ENCODE measurements around the gene CDKN1B.

DNA sequence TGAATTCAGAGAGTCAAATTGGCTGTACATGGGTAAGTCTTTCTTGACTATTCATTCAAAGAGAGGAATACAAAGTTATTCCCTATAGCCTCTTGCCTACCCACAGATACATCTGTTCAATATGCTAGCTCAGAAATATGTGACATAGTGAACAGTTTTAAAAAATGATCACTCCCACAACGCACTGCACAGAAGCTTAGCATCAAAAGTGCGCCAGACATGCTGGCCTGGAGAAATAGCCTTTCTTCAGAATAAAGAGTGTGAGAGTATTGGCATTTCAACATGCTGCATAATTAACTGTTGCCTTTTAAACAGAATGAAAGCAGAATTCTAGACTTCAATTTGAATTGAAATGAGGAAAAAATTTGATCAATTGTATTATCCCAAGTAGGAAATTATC lies 48.1 kb upstream of the CDKN1B start:
- TF ChIP-seq, protein P1, sequence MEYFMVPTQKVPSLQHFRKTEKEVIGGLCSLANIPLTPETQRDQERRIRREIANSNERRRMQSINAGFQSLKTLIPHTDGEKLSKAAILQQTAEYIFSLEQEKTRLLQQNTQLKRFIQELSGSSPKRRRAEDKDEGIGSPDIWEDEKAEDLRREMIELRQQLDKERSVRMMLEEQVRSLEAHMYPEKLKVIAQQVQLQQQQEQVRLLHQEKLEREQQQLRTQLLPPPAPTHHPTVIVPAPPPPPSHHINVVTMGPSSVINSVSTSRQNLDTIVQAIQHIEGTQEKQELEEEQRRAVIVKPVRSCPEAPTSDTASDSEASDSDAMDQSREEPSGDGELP (IDR thresholded peaks at IDR 0.05; ENCODE audit: borderline replicate concordance, low read depth), result no peak
- TF ChIP-seq, protein P2, sequence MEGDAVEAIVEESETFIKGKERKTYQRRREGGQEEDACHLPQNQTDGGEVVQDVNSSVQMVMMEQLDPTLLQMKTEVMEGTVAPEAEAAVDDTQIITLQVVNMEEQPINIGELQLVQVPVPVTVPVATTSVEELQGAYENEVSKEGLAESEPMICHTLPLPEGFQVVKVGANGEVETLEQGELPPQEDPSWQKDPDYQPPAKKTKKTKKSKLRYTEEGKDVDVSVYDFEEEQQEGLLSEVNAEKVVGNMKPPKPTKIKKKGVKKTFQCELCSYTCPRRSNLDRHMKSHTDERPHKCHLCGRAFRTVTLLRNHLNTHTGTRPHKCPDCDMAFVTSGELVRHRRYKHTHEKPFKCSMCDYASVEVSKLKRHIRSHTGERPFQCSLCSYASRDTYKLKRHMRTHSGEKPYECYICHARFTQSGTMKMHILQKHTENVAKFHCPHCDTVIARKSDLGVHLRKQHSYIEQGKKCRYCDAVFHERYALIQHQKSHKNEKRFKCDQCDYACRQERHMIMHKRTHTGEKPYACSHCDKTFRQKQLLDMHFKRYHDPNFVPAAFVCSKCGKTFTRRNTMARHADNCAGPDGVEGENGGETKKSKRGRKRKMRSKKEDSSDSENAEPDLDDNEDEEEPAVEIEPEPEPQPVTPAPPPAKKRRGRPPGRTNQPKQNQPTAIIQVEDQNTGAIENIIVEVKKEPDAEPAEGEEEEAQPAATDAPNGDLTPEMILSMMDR (CRISPR knock-in tag; IDR thresholded peaks at IDR 0.05), result no peak
- TF ChIP-seq ZKSCAN5 (CRISPR knock-in tag; IDR thresholded peaks at IDR 0.05), result no peak
- no peak for TF ChIP-seq ATF7 (IDR thresholded peaks at IDR 0.05)
- TF ChIP-seq ATF7 (CRISPR knock-in tag; IDR thresholded peaks at IDR 0.05), result no peak
- no peak for TF ChIP-seq SRF (IDR thresholded peaks at IDR 0.05; ENCODE audit: low read depth, low read length)
- no peak for TF ChIP-seq SOX13 (IDR thresholded peaks at IDR 0.05)
- no peak for TF ChIP-seq SOX13 (CRISPR knock-in tag; conservative IDR thresholded peaks at IDR 0.05 in 1 of 2, IDR thresholded peaks at IDR 0.05 in 1 of 2)
